Esophagus (tissue), 2 donors: Measurements from ENCODE around the gene ZNF577. TPM values are rescaled to one million over a fixed set of nuclear protein-coding genes. Genes with fewer than 3 reads are reported as not detected.
"Not testable (repeated sequence)": the region's sequence is repeated elsewhere in the genome, so short reads cannot be mapped to it uniquely, and the experiment has no call there.

Source experiments
- H3K27ac ChIP-seq, 2 donors: one replicate each; pipeline ENCODE4 v1.5.1; 2013; ENCODE audit warnings: low read depth in 2 of 2, mild to moderate bottlenecking in 2 of 2, inconsistent platforms in 1 of 2, low read length in 1 of 2, moderate library complexity in 1 of 2
- H3K27me3 ChIP-seq, 2 donors: one replicate each; pipeline ENCODE4 v1.6.1; 2013; ENCODE audit warnings: low read length in 2 of 2, control low read depth in 1 of 2, mild to moderate bottlenecking in 1 of 2; ENCODE audit not compliant: insufficient read depth in 2 of 2, control insufficient read depth in 1 of 2
- H3K36me3 ChIP-seq, 2 donors: one replicate each; pipeline ENCODE4 v1.6.1; 2013; ENCODE audit warnings: low read length in 1 of 2; ENCODE audit not compliant: control insufficient read depth in 2 of 2, insufficient read depth in 2 of 2
- H3K4me1 ChIP-seq, 2 donors: one replicate each; pipeline ENCODE4 v1.6.1; 2013; ENCODE audit warnings: low read length in 1 of 2; ENCODE audit not compliant: control insufficient read depth in 2 of 2, insufficient read depth in 2 of 2
- H3K4me3 ChIP-seq, 2 donors: one replicate each; pipeline ENCODE4 v1.5.1; 2013; ENCODE audit warnings: low read length in 2 of 2, mild to moderate bottlenecking in 2 of 2, low read depth in 1 of 2, moderate library complexity in 1 of 2
- H3K9me3 ChIP-seq, 2 donors: one replicate each; pipeline ENCODE4 v1.6.1; 2013; ENCODE audit warnings: mild to moderate bottlenecking in 2 of 2, low read depth in 1 of 2, low read length in 1 of 2, moderate library complexity in 1 of 2; ENCODE audit not compliant: control insufficient read depth in 2 of 2, insufficient read depth in 1 of 2
- WGBS, 2 donors: extraction: QIAGEN DNeasy Blood & Tissue Kit; methylation state at CpG; one replicate each; pipeline ENCODE4 v1.1.7; 2013; 5-methylcytosine and 5-hydroxymethylcytosine counted together
- polyA plus RNA-seq, 2 donors: library from polyadenylated mRNA; stranded (reverse); fragments of 200-250 nt; gene quantifications; one replicate each; pipeline ENCODE4 v1.2.3, GENCODE V29; 2013
- donor health status: healthy with polysubstance abuse.
- donor health status: Bipolar disorder and iron deficiency.

ZNF577 gene
- polyA plus RNA-seq, 2 donors: 7.3 to 9.6 TPM

GRCh38 chr19:51907981-51908380, 20.2 kb upstream of the ZNF577 start:
- H3K9me3 ChIP-seq, H3K4me1 ChIP-seq, H3K4me3 ChIP-seq, H3K36me3 ChIP-seq, H3K27me3 ChIP-seq, H3K27ac ChIP-seq: not testable (repeated sequence)
- WGBS, 2 donors: 31 to 33% methylated on average over 5 of the region's 5 CpGs

- 46 to 51% methylated on average over 9 of the region's 9 CpGs for WGBS, 2 donors
- not testable (repeated sequence) for H3K4me1 ChIP-seq, H3K27ac ChIP-seq, H3K4me3 ChIP-seq, H3K9me3 ChIP-seq, H3K27me3 ChIP-seq, H3K36me3 ChIP-seq
Measured at GRCh38 chr19:51906108-51906507, 18.4 kb upstream of the ZNF577 start.

DNA sequence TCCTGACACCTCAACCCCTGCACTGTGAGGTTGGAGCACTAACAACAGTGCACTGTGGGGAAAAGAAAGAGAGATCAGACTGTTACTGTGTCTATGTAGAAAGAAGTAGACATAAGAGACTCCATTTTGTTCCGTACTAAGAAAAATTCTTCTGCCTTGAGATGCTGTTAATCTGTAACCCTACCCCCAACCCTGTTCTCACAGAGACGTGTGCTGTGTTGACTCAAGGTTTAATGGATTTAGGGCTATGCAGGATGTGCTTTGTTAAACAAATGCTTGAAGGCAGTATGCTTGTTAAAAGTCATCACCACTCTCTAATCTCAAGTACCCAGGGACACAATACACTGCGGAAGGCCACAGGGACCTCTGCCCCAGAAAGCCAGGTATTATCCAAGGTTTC, 17.9 kb upstream of the ZNF577 start:
- H3K27ac ChIP-seq, H3K36me3 ChIP-seq, H3K4me1 ChIP-seq, H3K9me3 ChIP-seq, H3K27me3 ChIP-seq, H3K4me3 ChIP-seq: not testable (repeated sequence)
- 68 to 69% methylated on average over 3 of the region's 3 CpGs for WGBS, 2 donors

GRCh38 chr19:51905206-51905605, 17.5 kb upstream of the ZNF577 start:
- Histone ChIP-seq H3K4me3 (peak overlapping the region in 1 of 2 donors; percentile 97), H3K9me3 (peaks cover 6 to 9% of the 10 kb centered on the region in 2 donors), H3K27ac (peak overlapping the region in 1 of 2 donors; percentile 95), H3K27me3 (no peaks in the 10 kb centered on the region), H3K36me3 (peaks cover 5 to 9% of the 10 kb centered on the region in 2 donors), H3K4me1 (no peaks in the 10 kb centered on the region)
- WGBS, 2 donors: 40 to 53% methylated on average over 3 of the region's 3 CpGs

DNA sequence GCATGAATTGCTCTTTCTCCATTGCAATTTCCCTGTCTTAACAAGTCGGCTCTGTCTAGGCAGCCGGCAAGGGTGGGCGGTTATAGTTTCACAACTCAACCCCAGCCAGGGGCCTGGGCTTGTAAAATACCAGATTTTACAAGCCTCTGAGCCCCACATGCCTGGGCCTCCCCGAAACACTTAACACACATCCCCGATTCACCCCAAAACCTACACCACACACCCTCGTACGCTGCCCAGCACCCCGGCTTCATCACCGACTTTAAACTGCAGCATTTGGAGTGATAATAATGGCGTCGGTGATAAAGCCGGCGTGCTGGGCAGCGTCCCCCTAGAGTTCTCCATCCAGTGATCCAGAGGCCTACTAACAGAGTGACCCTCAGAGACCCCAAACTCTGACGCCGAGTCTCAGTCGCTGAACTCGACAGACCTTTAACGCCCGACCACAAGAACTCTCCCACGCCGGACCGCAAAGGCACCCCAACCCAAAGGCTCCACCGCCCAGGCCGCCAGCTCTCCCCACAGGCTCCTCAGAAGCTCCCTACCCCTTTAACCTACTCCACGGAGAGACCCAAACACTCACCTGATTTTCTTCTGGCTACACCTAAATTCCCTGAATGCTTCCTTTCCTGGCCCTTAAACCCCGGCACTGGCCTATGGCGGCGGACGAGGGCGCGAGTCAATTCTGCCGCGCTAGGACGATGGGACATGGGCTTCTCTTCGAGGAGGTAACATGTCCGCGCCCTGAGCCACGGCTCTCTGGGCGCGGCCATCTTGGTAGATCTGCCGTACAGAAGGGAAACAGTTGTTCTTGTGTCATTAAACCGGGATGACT, 16.8 kb upstream of the ZNF577 start, which contains the start of gene ZNF649:
Gene ZNF649 (minus strand): TSS at position 687 of the 835 bp plus-strand sequence. CDS start 4,910 bp downstream, outside the sequence.
- H3K4me1 ChIP-seq: no peaks in the 10 kb centered on the region
- H3K4me3 ChIP-seq: peak within 1 kb of the TSS; percentile 66 to 97
- peaks cover 8 to 12% of the 10 kb centered on the region in 2 donors for H3K9me3 ChIP-seq
- peaks cover 9 to 14% of the 10 kb centered on the region in 2 donors for H3K36me3 ChIP-seq
- peak within 1 kb of the TSS; percentile 84 to 95 for H3K27ac ChIP-seq
- 1% methylated on average over 43 of the region's 43 CpGs for WGBS, 2 donors
- no peaks in the 10 kb centered on the region for H3K27me3 ChIP-seq

GRCh38 chr19:51903192-51903591, 15.4 kb upstream of the ZNF577 start:
- H3K4me3 ChIP-seq: no peak overlapping the region
- 73 to 82% methylated on average over 8 of the region's 8 CpGs for WGBS, 2 donors
- H3K27me3 ChIP-seq: no peaks in the 10 kb centered on the region
- H3K36me3 ChIP-seq: peaks cover 15 to 16% of the 10 kb centered on the region in 2 donors
- H3K9me3 ChIP-seq: peaks cover 8 to 15% of the 10 kb centered on the region in 2 donors
- no peaks in the 10 kb centered on the region for H3K4me1 ChIP-seq
- H3K27ac ChIP-seq: no peak overlapping the region

- Histone ChIP-seq H3K4me3 (no peak overlapping the region), H3K4me1 (no peaks in the 10 kb centered on the region), H3K9me3 (peaks cover 3 to 17% of the 10 kb centered on the region in 2 donors), H3K27me3 (no peaks in the 10 kb centered on the region), H3K27ac (no peak overlapping the region), H3K36me3 (peaks cover 16 to 17% of the 10 kb centered on the region in 2 donors)
- 95 to 98% methylated on average over 4 of the region's 4 CpGs for WGBS, 2 donors
Measured at GRCh38 chr19:51901860-51902259, 14.1 kb upstream of the ZNF577 start.

GRCh38 chr19:51891193-51891747, 3.5 kb upstream of the ZNF577 start:
- peaks cover 25 to 43% of the 10 kb centered on the region in 2 donors for H3K36me3 ChIP-seq
- H3K27me3 ChIP-seq: no peaks in the 10 kb centered on the region
- 97 to 98% methylated on average over 10 of the region's 10 CpGs for WGBS, 2 donors
- peaks cover 0 to 2% of the 10 kb centered on the region in 2 donors for H3K4me1 ChIP-seq
- H3K27ac ChIP-seq: no peak overlapping the region
- no peak overlapping the region for H3K4me3 ChIP-seq
- H3K9me3 ChIP-seq: peaks cover 21 to 36% of the 10 kb centered on the region in 2 donors

GRCh38 chr19:51889934-51890333, 2.2 kb upstream of the ZNF577 start:
- Histone ChIP-seq H3K4me1 (peaks cover 0 to 2% of the 10 kb centered on the region in 2 donors), H3K36me3 (peaks cover 19 to 35% of the 10 kb centered on the region in 2 donors), H3K27me3 (no peaks in the 10 kb centered on the region), H3K4me3 (no peak overlapping the region), H3K27ac (no peak overlapping the region), H3K9me3 (peaks cover 18 to 31% of the 10 kb centered on the region in 2 donors)
